Loucy (cell line): Measurements from ENCODE around the gene DLGAP4.

Source experiments
- H2AFZ ChIP-seq: fragments of 200-600 bp; sonication (generic); 2 replicates; pipeline ENCODE4 v1.6.0; 2016; ENCODE audit warnings: antibody characterized with exemption, mild to moderate bottlenecking, low read length, moderate library complexity
- H3F3A ChIP-seq: fragments of 200-600 bp; 2 replicates; pipeline ENCODE4 v1.6.0; 2016; ENCODE audit warnings: antibody characterized with exemption, low read depth, mild to moderate bottlenecking
- H3K27me3 ChIP-seq: fragments of 200-600 bp; sonication (generic); 2 replicates; pipeline ENCODE4 v1.6.1; 2014; ENCODE audit warnings: low read length, mild to moderate bottlenecking; ENCODE audit not compliant: insufficient read depth, poor library complexity, severe bottlenecking
- H3K36me3 ChIP-seq: fragments of 200-600 bp; sonication (generic); 2 replicates; pipeline ENCODE4 v1.6.1; 2016; ENCODE audit warnings: low read length; ENCODE audit not compliant: insufficient read depth
- H3K4me1 ChIP-seq: fragments of 200-600 bp; sonication (generic); 2 replicates; pipeline ENCODE4 v1.5.1; 2014; ENCODE audit warnings: low read length, mild to moderate bottlenecking; ENCODE audit not compliant: insufficient read depth, poor library complexity, severe bottlenecking
- H3K4me2 ChIP-seq: fragments of 200-600 bp; sonication (generic); 2 replicates; pipeline ENCODE4 v1.6.0; 2014; ENCODE audit warnings: antibody characterized with exemption, low read length, low read depth, mild to moderate bottlenecking; ENCODE audit not compliant: poor library complexity, severe bottlenecking
- H3K4me3 ChIP-seq: fragments of 200-600 bp; sonication (generic); 2 replicates; pipeline ENCODE4 v1.5.1; 2014; ENCODE audit warnings: low read length, mild to moderate bottlenecking, mixed read lengths; ENCODE audit not compliant: poor library complexity, severe bottlenecking
- H3K79me2 ChIP-seq: fragments of 200-600 bp; sonication (generic); 2 replicates; pipeline ENCODE4 v1.6.1; 2014; ENCODE audit warnings: low read length; ENCODE audit not compliant: insufficient read depth
- H3K9ac ChIP-seq: fragments of 200-600 bp; sonication (generic); 2 replicates; pipeline ENCODE4 v1.6.0; 2014; ENCODE audit warnings: mild to moderate bottlenecking, low read depth, low read length, moderate library complexity; ENCODE audit not compliant: poor library complexity, severe bottlenecking
- H3K9me2 ChIP-seq: fragments of 200-600 bp; sonication (generic); replicated peaks from 2 replicates; pipeline ENCODE4 v1.6.1; 2016; ENCODE audit warnings: low read depth, low read length, mixed read lengths
- H3K9me3 ChIP-seq: fragments of 200-600 bp; sonication (generic); 2 replicates; pipeline ENCODE4 v1.6.1; 2014; ENCODE audit warnings: mild to moderate bottlenecking, antibody characterized with exemption, low read length, low read depth; ENCODE audit not compliant: insufficient read depth
- H4K20me1 ChIP-seq: fragments of 200-600 bp; sonication (generic); 2 replicates; pipeline ENCODE4 v1.6.0; 2014; ENCODE audit warnings: antibody characterized with exemption, low read length, mild to moderate bottlenecking; ENCODE audit not compliant: insufficient read depth, poor library complexity, severe bottlenecking
- EZH2phosphoT487 ChIP-seq: fragments of 200-600 bp; IDR thresholded peaks from 2 replicates; pipeline ENCODE4 v1.6.1; 2018; ENCODE audit warnings: antibody characterized with exemption, mild to moderate bottlenecking, moderate library complexity, borderline replicate concordance
- TF ChIP-seq, protein P1 (sequence below): fragments of 200-600 bp; sonication (generic); conservative IDR thresholded peaks from 2 replicates; pipeline ENCODE4 v1.5.1; 2014; ENCODE audit warnings: mild to moderate bottlenecking, antibody characterized with exemption, low read length

The DLGAP4 gene

DNA sequence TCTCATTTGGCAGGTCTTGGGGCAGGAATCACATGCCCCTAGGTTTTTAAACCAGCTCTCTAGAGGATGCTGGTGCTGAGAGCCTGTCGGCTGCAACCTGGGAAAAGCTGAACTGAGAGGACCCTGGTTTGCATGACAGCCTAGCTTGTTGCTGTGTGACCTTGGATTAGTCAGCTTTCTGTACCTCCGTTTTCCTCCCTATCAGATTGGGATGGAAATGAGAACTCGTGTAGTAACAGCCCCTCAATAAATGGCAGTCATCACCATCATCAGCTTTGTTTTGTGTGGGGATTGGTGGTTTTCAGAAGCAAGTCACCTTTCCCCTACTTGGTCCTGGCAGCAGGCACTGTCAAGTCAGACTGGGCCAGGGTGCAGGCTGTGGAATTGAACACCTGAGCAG, 159.9 kb downstream of the DLGAP4 start:
- no peak overlapping the region for H3K4me3 ChIP-seq
- peaks cover 67% of the 10 kb centered on the region for H3K4me1 ChIP-seq
- H3K9me2 ChIP-seq = no peaks in the 10 kb centered on the region
- H3K4me2 ChIP-seq = peak overlapping the region; percentile 54
- no peak overlapping the region for H3K9ac ChIP-seq
- no peaks in the 10 kb centered on the region; the same call in 1 of the 2 replicates for H3F3A ChIP-seq
- TF ChIP-seq, protein P1, sequence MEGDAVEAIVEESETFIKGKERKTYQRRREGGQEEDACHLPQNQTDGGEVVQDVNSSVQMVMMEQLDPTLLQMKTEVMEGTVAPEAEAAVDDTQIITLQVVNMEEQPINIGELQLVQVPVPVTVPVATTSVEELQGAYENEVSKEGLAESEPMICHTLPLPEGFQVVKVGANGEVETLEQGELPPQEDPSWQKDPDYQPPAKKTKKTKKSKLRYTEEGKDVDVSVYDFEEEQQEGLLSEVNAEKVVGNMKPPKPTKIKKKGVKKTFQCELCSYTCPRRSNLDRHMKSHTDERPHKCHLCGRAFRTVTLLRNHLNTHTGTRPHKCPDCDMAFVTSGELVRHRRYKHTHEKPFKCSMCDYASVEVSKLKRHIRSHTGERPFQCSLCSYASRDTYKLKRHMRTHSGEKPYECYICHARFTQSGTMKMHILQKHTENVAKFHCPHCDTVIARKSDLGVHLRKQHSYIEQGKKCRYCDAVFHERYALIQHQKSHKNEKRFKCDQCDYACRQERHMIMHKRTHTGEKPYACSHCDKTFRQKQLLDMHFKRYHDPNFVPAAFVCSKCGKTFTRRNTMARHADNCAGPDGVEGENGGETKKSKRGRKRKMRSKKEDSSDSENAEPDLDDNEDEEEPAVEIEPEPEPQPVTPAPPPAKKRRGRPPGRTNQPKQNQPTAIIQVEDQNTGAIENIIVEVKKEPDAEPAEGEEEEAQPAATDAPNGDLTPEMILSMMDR = no peak
- no peak for TF ChIP-seq EZH2phosphoT487
- H3K36me3 ChIP-seq = no peaks in the 10 kb centered on the region
- H4K20me1 ChIP-seq = peaks cover 57% of the 10 kb centered on the region
- H3K79me2 ChIP-seq = peaks cover 77% of the 10 kb centered on the region
- no peaks in the 10 kb centered on the region for H3K27me3 ChIP-seq
- H3K9me3 ChIP-seq = no peaks in the 10 kb centered on the region
- no peak overlapping the region for H2AFZ ChIP-seq

DNA sequence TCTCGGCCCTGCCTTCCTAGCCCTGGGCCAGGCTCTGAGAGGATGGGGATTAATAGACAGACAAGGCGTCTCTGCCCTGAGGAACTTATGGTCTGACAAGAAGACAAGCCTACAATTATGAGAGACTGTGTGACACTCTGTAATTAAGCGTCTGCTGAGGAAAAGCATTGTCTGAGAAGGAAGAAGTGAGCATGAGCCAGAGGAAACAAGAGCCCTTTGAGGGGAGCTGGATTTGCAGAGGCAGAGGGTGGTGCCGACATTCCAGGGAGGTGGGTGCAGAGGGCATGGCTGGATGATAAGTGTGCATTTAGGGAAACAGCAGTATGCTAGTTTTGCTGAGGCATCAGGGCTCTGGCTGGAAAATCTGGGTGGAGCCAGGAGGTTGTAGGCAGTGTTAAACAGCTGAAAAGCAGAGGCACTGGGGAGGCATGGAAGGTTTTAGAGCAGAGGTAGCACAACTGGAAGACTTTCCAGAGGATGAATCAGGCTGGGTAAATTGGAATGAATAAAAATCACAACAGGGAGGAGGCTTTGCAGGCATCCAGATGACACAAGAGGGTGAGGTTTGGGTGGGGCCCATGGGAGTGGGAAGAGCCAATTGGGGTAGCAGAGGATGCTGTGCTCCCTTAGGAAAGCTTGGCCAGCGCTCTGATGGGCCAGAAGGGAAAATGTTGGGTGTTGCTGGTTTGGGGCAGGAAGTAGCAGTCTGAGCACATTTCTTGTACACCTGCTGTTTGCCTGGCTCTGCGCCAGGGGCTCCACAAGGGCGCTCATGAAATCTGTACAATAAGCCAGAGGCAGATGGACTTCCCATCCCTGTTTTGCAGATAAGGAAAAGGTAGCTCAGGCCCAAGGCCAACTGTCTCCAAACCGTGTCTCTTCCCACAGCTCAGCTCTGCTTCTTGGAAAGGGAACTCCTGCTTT, 161.2 kb downstream of the DLGAP4 start:
- no peaks in the 10 kb centered on the region; the same call in 1 of the 2 replicates for H3F3A ChIP-seq
- H4K20me1 ChIP-seq = peaks cover 57% of the 10 kb centered on the region
- peaks cover 66% of the 10 kb centered on the region for H3K4me1 ChIP-seq
- peak overlapping the region; percentile 9 for H3K9ac ChIP-seq
- H3K79me2 ChIP-seq = peaks cover 73% of the 10 kb centered on the region
- TF ChIP-seq, protein P1 = no peak
- TF ChIP-seq EZH2phosphoT487 = no peak
- no peak overlapping the region for H2AFZ ChIP-seq
- no peaks in the 10 kb centered on the region for H3K9me2 ChIP-seq
- no peaks in the 10 kb centered on the region for H3K36me3 ChIP-seq
- peak overlapping the region; percentile 40 for H3K4me3 ChIP-seq
- peak overlapping the region; percentile 54 for H3K4me2 ChIP-seq
- no peaks in the 10 kb centered on the region for H3K9me3 ChIP-seq
- H3K27me3 ChIP-seq = no peaks in the 10 kb centered on the region

DNA sequence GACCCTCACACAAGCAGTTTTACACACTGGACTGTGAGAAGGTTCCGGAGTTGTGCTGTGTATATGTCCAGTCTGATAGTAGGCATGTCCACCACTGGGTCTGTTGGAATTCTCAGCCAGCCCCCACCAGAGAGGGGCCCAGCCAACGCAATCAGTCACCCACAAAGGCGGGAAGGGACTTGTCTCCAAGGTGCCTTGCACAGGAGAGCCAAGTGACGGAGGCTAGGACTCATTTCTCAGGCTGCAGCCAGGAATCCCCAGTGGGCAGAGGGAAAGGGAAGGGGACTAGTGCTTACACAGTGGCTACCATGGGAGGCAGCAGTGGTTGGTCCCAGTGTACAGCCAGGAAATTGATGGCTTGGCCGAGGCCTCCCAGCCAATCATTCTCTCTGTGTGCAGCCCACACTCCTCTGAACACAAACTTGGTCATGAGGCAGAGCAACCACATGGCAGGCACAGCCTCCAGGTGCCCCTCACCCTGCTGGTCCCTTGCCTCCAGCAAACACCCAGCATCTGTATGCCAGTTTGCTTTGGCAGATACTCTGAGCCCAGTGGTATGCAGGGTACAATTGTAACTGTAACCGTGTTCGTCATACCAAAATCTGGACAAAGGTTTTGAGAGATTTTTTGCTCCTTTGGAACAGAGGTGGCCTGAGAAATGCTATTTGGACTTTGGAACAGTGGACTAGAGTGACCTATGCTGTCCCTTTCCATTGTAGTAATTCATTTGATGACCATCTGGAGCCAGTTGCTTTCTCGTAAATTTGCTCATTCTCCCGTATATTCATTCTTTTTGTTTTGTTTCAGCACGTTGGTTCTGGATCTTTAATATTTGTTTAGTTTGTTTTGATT, 162.2 kb downstream of the DLGAP4 start:
- Histone ChIP-seq H3K9me3 (no peaks in the 10 kb centered on the region), H3K36me3 (no peaks in the 10 kb centered on the region), H3K27me3 (no peaks in the 10 kb centered on the region), H3K4me1 (peaks cover 62% of the 10 kb centered on the region), H3K79me2 (peaks cover 70% of the 10 kb centered on the region), H3K9ac (peak overlapping the region; percentile 9), H3K9me2 (no peaks in the 10 kb centered on the region), H3K4me2 (peak overlapping the region; percentile 54), H3F3A (no peaks in the 10 kb centered on the region; the same call in 1 of the 2 replicates), H2AFZ (no peak overlapping the region), H3K4me3 (peak overlapping the region; percentile 40), H4K20me1 (peaks cover 46% of the 10 kb centered on the region)
- no peak for TF ChIP-seq EZH2phosphoT487
- TF ChIP-seq, protein P1 = no peak
